GM19025 (cell line): ENCODE data around the gene DUSP28.
"Not testable (repeated sequence)": the region's sequence is repeated elsewhere in the genome, so short reads cannot be mapped to it uniquely, and the experiment has no call there.

Experiments used
- ATAC-seq: cut with Tn5 transposase; IDR thresholded peaks from one replicate; pipeline ENCODE4 v1.9.1; 2021; ENCODE audit warnings: mild to moderate bottlenecking, low read depth, moderate library complexity; ENCODE audit not compliant: unreplicated experiment

The DUSP28 gene

DNA sequence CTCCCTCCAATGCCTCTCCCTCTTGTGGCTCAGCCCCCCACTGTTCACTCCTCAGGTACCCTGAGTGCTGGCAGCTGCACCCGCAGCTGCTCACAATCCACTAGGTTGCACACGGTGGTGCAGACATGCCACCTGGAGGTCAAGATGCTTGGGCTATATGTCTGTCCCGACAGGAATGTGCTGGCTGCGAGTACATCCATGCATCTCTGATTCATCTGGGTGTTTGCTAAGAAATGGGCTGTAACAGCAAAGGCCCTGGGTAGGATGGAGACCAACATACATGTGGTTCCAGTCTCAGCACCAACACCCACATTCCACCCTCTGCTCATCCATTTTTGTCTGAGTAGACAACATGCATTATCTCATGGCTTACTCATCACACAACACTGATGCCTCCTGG, 33.6 kb upstream of the DUSP28 start:
- no peak for ATAC-seq

GRCh38 chr2:240527153-240527750, 32.9 kb upstream of the DUSP28 start:
- ATAC-seq, result no peak

- no peak for ATAC-seq
Measured at GRCh38 chr2:240528406-240529040, 31.6 kb upstream of the DUSP28 start.

- ATAC-seq, result no peak
Measured at GRCh38 chr2:240529344-240529999, 30.7 kb upstream of the DUSP28 start.

DNA sequence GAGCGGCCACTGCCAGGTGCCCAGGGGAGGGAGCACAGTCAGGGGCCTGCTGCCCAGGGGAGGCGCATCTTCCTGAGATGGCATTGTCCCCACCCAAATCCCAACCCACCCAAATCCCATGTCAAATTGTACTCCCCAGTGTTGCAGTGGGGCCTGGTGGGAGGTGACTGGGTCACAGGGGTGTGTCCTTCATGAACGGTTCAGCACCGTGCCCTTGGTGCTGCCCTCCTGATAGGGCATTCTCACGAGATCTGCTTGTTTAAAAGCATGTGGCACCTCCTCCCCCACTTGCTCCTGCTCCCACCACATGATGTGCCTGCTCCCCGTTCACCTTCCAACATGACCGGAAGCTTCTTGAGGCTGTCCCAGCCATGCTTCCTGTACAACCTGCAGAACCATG, 30.0 kb upstream of the DUSP28 start:
- ATAC-seq, result no peak

- no peak for ATAC-seq
Measured at GRCh38 chr2:240531038-240531437, 29.1 kb upstream of the DUSP28 start.

- ATAC-seq, result no peak
Measured at GRCh38 chr2:240532031-240532775, 28.0 kb upstream of the DUSP28 start.

- no peak for ATAC-seq
Measured at GRCh38 chr2:240538031-240538780, 22.0 kb upstream of the DUSP28 start.

DNA sequence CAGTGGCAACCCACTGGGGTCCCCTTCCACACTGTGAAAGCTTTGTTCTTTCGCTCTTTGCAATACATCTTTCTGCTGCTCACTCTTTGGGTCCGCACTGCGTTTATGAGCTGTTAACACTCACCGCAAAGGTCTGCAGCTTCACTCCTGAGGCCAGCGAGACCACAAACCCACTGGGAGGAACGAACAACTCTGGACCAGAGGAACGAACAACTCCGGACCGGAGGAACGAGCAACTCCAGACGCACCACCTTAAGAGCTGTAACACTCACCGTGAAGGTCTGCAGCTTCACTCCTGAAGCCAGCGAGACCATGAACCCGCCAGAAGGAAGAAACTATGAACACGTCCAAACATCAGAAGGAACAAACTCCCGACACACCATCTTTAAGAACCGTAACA, 21.1 kb upstream of the DUSP28 start:
- ATAC-seq, result not testable (repeated sequence)

DNA sequence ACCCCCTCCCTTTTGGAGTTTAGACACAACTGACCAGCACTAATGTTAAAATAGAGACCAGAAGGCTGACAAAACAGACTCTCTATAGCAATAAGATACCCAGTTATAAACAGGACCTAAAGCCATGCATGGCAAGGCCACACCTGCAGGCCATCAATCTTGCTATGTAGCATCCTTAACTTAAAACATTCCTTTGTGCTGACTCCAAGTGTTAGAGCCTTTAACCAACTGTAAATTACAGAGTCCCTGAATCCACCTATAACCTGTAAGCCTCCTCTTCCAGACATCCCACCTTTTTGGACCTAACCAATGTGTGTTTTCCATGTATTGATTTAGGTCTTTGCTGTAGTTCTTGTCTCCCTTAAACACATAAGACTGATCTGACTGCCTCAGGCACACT, 20.3 kb upstream of the DUSP28 start:
- no peak for ATAC-seq

DNA sequence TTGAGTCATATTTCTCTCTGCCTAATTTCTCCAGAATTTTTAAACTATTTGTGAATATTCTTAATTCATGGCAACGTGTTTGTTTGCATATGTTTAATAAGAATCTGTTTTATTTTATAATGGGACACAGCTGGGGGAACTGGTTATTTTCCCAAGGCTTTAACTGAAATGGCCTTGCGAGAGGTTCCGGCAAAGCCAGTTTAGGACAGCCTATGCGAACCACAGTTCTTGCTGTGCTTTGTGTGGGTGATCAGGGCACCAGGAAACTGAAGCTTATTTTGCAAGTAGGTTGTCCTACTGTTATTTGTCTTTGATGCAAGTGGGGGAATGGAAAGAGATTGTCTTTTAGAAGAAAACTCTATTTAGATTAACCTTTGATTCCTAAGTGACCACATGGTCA, 8.9 kb upstream of the DUSP28 start:
- ATAC-seq, result no peak

DNA sequence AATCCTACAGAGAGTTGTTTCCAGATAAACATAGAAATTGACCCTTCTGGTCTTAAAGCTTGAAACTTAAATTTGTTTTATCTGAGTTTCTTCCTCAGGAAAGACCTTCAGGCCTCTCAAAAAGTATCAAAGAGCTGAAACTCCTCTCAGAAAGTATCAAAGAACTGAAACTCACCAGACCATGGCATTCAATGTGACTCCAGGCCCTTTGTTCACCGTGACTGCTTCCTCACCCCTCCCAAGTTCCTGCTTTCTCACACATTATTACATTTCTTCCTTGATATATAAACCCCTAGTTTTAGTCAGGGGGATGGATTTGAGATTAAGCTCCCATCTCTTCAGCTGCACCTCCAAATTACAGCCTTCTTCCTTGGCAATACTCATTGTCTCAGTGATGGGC, 8.3 kb upstream of the DUSP28 start:
- no peak for ATAC-seq

- no peak for ATAC-seq
Measured at GRCh38 chr2:240553956-240554480, 6.1 kb upstream of the DUSP28 start.

DNA sequence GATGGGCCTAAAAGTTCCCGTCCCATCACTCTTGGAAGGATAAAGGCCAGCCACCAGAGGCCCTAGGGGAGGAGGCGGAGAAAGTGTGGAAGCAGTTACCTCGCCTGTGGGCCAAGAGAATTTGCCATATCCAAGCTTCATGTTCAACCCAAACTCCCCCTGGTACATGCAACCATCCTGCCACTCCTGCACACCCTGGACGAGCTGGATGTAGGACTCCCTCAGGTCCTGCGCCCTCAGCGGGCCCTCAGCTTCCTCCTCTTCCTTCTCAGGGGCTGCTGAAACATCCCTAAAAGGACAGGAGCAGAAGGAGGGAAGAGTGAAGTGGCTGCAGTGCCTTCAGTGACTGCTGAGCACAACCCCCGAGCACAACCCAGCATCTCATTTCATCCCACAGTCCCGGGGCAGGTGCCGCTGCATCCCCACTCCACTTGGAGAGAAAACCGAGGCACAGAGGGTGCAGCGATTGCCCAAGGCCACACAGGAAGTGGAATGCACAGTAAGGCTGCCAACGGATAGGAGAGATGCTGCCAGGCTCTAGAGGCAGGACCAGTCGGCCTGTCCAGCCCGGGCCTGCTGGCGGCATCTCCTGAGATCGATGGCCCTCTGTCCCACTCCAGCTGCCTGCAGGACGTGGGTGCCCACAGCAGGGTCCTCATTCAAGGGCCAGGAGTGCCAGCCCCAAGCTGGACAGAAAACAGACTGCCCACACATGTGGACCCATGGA, 5.2 kb upstream of the DUSP28 start:
- no peak for ATAC-seq

GRCh38 chr2:240555541-240556250, 4.5 kb upstream of the DUSP28 start:
- ATAC-seq, result no peak

DNA sequence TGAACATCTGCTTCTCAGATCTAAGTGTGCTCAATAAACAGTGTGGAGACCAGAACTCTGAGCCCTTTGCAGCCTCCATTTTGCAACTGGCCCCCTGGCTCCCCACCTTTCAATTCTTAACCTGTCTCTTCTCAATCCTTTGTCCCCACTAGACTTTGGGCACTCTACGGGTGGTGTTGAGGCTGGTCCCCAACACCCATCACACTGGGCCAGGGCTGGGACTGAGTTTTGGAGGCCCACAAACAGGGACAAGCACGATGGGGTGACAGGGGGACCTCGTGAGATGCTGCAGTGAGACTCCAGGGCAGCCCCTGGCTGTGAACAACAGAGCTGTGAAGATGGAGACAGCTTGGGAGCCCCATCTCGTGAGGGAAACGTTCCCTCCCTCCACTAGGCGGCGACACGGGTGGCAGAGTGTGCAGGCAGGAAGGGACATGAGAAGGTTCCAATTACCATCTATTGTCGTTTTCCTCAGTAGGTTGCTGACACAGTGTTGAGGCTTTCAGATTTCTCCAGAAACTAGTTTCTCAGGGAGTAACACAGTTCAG, 3.5 kb upstream of the DUSP28 start:
- ATAC-seq, result no peak

GRCh38 chr2:240557101-240557751, 2.9 kb upstream of the DUSP28 start:
- ATAC-seq, result no peak

DNA sequence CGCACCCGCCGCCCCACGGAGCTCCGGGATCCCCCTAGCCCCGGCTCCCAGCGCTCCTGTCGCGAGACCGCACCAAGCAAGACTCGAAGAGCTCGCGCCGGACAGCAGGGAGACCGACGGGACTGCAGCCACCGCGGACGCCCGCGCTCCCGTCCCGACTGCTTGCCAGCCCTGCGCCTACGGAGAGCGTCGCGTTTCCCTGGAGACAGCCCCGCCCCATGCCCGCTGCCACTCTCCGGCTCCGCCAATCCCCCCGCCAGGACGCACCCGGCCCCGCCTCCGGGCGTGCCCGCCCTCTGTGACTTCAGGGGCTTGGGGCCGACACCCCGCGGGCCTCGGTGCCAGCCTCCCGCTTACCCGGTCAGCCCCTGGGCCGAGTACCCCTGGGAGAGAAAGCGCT, 2.3 kb upstream of the DUSP28 start, which contains the start of gene ANKMY1:
Gene ANKMY1 (minus strand): TSS at position 181 of the 400 bp plus-strand sequence. CDS start 653 bp downstream, outside the sequence.
- no peak for ATAC-seq
